Frontal cortex (tissue), 4 donors: ENCODE measurements around the gene KRT77. TPM values are rescaled to one million over a fixed set of nuclear protein-coding genes. Genes with fewer than 3 reads are reported as not detected.
"Not testable (repeated sequence)": the region's sequence is repeated elsewhere in the genome, so short reads cannot be mapped to it uniquely, and the experiment has no call there.

ENCODE experiments used
- DNase-seq, 2 donors: peaks; one replicate each; pipeline ENCODE4 v3.0.0; 2012; ENCODE audit warnings: low spot score in 2 of 2
- FAIRE-seq: peaks from 2 replicates; lab custom pipeline; 2012; peaks lifted over from hg19 to GRCh38; lab: Jason Lieb, UNC
- total RNA-seq: library from RNA; depleted of rRNA; stranded (reverse); fragments of >200 nt; gene quantifications from one replicate; pipeline ENCODE4 v1.2.3, GENCODE V29; 2014
- donor health status: control.
- donor health status: control.
- donor health status: control.

Gene KRT77
- total RNA-seq, 1 donor from 2014 or later, result not detected

- no peak for DNase-seq
Measured at GRCh38 chr12:52681526-52682380, 21.6 kb downstream of the KRT77 start.

GRCh38 chr12:52680363-52680762 is 23.0 kb downstream of the KRT77 start, which contains the start of gene KRT1:
Gene KRT1, minus strand, starts transcription at chr12:52680407. Its CDS starts 59 bp downstream, at chr12:52680348.
- FAIRE-seq (no peak), DNase-seq (no peak)

More at GRCh38 chr12:52681526-52682380, 21.6 kb downstream of the KRT77 start:
- no peak for FAIRE-seq

- DNase-seq, result no peak
- no peak for FAIRE-seq
Measured at GRCh38 chr12:52679875-52680274, 23.4 kb downstream of the KRT77 start.

GRCh38 chr12:52677671-52678070 is 25.7 kb downstream of the KRT77 start:
- FAIRE-seq (no peak), DNase-seq (no peak)

GRCh38 chr12:52677126-52677525 is 26.2 kb downstream of the KRT77 start:
- FAIRE-seq (no peak), DNase-seq (no peak)

- FAIRE-seq, result no peak
- no peak for DNase-seq
Measured at GRCh38 chr12:52676163-52676562, 27.2 kb downstream of the KRT77 start.

- FAIRE-seq (no peak), DNase-seq (no peak)
Measured at GRCh38 chr12:52675301-52675701, 28.0 kb downstream of the KRT77 start.

GRCh38 chr12:52674433-52674775 is 28.9 kb downstream of the KRT77 start:
- DNase-seq, result no peak
- no peak for FAIRE-seq

- no peak for FAIRE-seq
- DNase-seq, result no peak
Measured at GRCh38 chr12:52673713-52674432, 29.5 kb downstream of the KRT77 start.

GRCh38 chr12:52673217-52673616 is 30.1 kb downstream of the KRT77 start:
- DNase-seq, result peak in 1 of 2 donors; percentile 34
- no peak for FAIRE-seq

- FAIRE-seq (no peak), DNase-seq (no peak)
Measured at GRCh38 chr12:52672321-52672933, 30.9 kb downstream of the KRT77 start.

- DNase-seq (no peak), FAIRE-seq (no peak)
Measured at GRCh38 chr12:52670961-52671360, 32.4 kb downstream of the KRT77 start.

- FAIRE-seq, result no peak
- DNase-seq, result no peak
Measured at GRCh38 chr12:52670506-52670905, 32.8 kb downstream of the KRT77 start.

- DNase-seq, FAIRE-seq: not testable (repeated sequence)
Measured at GRCh38 chr12:52669941-52670340, 33.4 kb downstream of the KRT77 start.

GRCh38 chr12:52669426-52669825 is 33.9 kb downstream of the KRT77 start:
- no peak for FAIRE-seq
- DNase-seq, result no peak

- no peak for DNase-seq
- FAIRE-seq, result no peak
Measured at GRCh38 chr12:52667931-52668330, 35.4 kb downstream of the KRT77 start.

- DNase-seq, result no peak
- no peak for FAIRE-seq
Measured at GRCh38 chr12:52667509-52667908, 35.8 kb downstream of the KRT77 start.

GRCh38 chr12:52666471-52666870 is 36.9 kb downstream of the KRT77 start:
- FAIRE-seq (no peak), DNase-seq (no peak)

- DNase-seq, result no peak
Measured at GRCh38 chr12:52663420-52663819, 39.9 kb downstream of the KRT77 start.

GRCh38 chr12:52662918-52663229 is 40.5 kb downstream of the KRT77 start:
- no peak for DNase-seq
- no peak for FAIRE-seq

More at GRCh38 chr12:52663420-52663819, 39.9 kb downstream of the KRT77 start:
- FAIRE-seq, result no peak
